Stimulated activated CD8-positive, alpha-beta memory T cell treated with anti-CD3 and anti-CD28 coated beads, Interleukin-15, amount 100 ng/mL, for 4 hours (primary cell): ENCODE data around the gene ZXDC.

Experiments used
- DNase-seq, 2 donors: peaks; one replicate each; pipeline ENCODE4 v3.0.0-alpha.2; 2020; ENCODE audit warnings: low read depth in 2 of 2

ZXDC gene

DNA sequence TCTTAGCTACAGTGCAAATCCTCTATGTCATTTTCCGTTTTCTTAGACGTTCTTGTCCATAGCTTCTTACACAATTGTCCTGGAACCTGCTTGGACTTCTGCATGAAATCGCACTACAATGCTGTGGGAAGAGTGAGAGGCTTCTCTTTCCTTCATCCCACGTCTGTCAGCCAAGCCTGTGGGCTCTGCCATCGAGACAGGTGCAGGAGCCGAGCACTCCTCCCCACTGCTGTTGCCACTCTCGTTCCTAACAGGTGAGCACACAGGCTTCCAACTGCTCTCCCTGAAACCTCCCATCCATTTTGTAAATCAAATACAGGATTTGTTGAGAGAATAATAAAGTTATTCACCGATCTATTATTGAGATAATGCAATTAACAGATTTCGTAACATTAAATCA, 23.5 kb downstream of the ZXDC start:
- no peak for DNase-seq

GRCh38 chr3:126451511-126451910, 24.2 kb downstream of the ZXDC start:
- DNase-seq = no peak

GRCh38 chr3:126450744-126451143, 24.9 kb downstream of the ZXDC start:
- no peak for DNase-seq

GRCh38 chr3:126450219-126450618, 25.5 kb downstream of the ZXDC start:
- no peak for DNase-seq

DNA sequence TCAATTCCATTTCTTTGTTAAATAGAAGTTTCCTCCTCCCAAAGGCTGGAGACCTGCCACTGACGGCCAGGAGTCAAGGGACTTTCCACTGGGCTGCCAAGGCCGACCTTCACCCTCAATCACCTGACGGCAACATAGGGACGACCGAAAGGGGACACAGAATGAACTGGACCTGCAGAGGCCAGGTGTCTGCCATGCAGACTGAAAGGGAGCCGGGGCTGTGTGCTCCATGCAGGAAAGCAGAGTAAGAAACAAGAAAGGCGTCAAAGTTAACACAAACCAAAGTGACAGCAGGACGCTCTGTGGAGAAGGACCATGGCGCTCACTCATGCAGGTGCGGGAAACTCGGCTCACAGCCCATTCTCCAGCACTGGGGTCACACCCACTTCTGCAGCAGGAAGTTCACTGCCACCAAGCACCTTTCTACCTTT, 26.1 kb downstream of the ZXDC start:
- no peak for DNase-seq

- DNase-seq = no peak
Measured at GRCh38 chr3:126448893-126449180, 26.9 kb downstream of the ZXDC start.

GRCh38 chr3:126448136-126448892, 27.4 kb downstream of the ZXDC start:
- no peak for DNase-seq

- DNase-seq = no peak
Measured at GRCh38 chr3:126447456-126448106, 28.1 kb downstream of the ZXDC start.

DNA sequence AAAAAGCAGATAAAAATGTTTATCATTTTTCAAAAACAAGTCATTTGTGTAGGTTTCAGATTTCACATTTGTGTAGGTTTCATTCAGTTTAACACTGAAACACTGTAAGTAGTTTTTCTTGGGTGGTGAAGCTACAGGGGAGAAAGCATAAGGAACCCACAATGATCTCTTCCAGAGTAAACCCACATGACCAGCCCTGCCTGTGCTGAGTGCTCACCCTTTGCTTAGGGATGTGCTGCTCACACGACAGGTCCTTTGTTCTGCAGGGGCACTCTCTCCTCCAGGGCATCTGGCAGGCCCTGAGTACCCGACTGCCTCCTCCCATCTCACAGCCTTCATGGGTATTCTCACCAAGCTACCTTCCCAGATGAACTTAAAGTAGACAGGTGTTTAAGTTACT, 28.9 kb downstream of the ZXDC start:
- DNase-seq = no peak

- no peak for DNase-seq
Measured at GRCh38 chr3:126446301-126446700, 29.4 kb downstream of the ZXDC start.

GRCh38 chr3:126445506-126445905, 30.2 kb downstream of the ZXDC start:
- DNase-seq = no peak

DNA sequence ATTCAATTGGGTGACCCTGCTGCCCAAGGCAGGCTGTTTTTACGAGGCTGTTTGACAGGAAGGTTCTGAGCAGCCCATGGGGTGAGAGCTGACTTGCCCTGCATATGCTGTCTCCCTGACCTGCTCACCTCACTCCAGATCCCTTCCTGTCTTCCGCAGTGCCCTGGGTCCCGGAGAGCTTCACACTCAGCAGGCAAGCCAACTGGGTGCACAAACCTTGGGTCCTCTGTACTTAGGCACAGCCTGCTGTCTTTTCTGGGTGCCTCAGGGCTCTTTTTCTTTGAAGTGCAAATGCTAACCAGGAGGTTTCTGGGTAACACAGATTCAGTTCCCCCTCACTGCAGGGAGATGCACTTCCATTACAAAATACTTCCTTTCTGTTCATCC, 32.8 kb downstream of the ZXDC start:
- no peak for DNase-seq

- no peak for DNase-seq
Measured at GRCh38 chr3:126442094-126442855, 33.4 kb downstream of the ZXDC start.

- no peak for DNase-seq
Measured at GRCh38 chr3:126441256-126441880, 34.3 kb downstream of the ZXDC start.

GRCh38 chr3:126440709-126440995, 35.0 kb downstream of the ZXDC start:
- no peak for DNase-seq

- DNase-seq = no peak
Measured at GRCh38 chr3:126439968-126440708, 35.6 kb downstream of the ZXDC start.

GRCh38 chr3:126439346-126439967, 36.2 kb downstream of the ZXDC start:
- DNase-seq = no peak

GRCh38 chr3:126438746-126439145, 36.9 kb downstream of the ZXDC start:
- no peak for DNase-seq

DNA sequence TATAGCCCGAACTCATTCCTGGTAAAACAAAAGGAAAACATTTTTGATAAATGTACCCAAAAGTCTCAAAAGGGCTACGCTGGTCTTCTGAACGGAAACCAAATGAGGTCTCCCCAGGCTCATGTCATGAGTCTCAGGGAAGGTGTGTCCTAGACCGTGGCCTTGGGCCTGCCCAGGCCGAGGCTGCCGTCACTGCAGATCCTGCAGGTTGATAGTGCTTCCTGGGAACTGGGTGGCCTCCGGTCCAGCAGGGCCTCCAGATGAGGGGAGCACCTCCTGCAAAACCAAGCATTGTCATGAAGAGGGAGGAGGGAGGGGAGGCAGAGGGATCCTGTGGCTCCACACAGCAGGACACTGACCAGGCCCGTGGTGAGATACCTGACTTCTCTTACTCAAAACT, 37.5 kb downstream of the ZXDC start:
- no peak for DNase-seq

DNA sequence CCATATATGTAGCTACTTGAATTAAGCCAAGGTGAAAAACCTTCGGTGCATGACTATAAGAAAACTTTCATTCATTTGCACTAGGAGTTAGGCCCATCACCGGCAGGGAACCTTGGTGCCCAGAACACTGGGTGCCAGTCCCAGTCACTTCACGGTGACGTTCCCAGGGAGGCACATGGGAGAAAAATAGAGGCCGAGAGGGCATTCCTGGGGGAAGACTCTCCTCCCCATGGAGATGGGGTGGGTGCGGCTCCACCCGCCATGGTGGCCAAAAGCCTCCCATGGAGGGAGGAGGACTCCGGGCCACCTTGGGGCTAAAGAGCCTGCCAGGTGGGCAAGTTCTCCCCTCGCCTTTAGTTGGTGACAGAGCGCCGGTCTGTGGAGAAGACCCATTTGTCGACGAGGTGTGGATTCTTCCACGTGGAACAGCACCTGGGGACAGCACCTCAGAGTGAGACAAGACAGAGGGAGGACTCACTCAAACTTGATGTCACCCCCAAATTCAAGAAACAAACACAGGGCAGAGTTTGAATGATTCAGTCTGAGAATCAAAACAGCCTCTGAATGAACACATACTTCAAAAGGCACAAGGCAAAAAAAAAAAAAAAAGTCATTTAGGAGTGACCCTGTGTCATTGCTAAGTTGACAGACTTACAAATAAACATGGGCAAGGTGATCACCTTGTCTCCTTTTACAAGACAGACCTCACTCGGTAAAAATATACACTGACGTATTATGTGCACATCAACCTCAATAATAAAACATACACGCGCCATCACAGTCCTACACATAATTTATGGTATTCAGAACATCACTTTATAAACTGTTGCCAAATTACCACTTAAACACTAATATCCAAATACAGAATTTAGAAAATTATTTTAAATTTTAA, 38.6 kb downstream of the ZXDC start:
- no peak for DNase-seq
